GM13976 (cell line): ENCODE data around the gene NOS1.

Source experiments
- DNase-seq: peaks from one replicate; pipeline ENCODE4 v3.0.0; 2012; ENCODE audit warnings: low spot score
- CTCF ChIP-seq: IDR thresholded peaks from 2 replicates; pipeline ENCODE4 v1.5.1; 2012; ENCODE audit warnings: borderline replicate concordance, mild to moderate bottlenecking; ENCODE audit not compliant: insufficient read depth; ENCODE audit errors: extremely low read depth, missing control alignments, control extremely low read depth
- in situ Hi-C: fragments of 300-500 bp; cut with MboI; formaldehyde crosslinking; loops from one replicate; pipeline ENCODE4 v1.12.0; 2022; ENCODE audit warnings: low sequenced_read_pairs, mixed read lengths, inconsistent platforms; ENCODE audit not compliant: unreplicated experiment

Gene NOS1

GRCh38 chr12:117159674-117160073, 201.8 kb downstream of the NOS1 start:
- TF ChIP-seq CTCF, result no peak
- DNase-seq, result no peak
- in situ Hi-C loops, result no loop called here

GRCh38 chr12:117158911-117159553, 202.4 kb downstream of the NOS1 start:
- no peak for DNase-seq
- no peak for TF ChIP-seq CTCF
- in situ Hi-C loops, result no loop called here
